ENCODE data around the gene BANF1.
"Not testable (repeated sequence)": the region's sequence is repeated elsewhere in the genome, so short reads cannot be mapped to it uniquely, and the experiment has no call there.

The BANF1 gene

GRCh38 chr11:66011239-66011784 is 9.0 kb downstream of the BANF1 start:
- DNase-seq (ENCODE audit: low spot score) = no peak

GRCh38 chr11:66011785-66012303 is 9.5 kb downstream of the BANF1 start, which contains the start of gene CST6:
Gene CST6, plus strand, starts transcription at chr11:66012008. Its CDS starts 37 bp downstream, at chr11:66012045.
- DNase-seq (ENCODE audit: low spot score) = no peak

- no peak for DNase-seq (ENCODE audit: low spot score)
Measured at GRCh38 chr11:66012371-66012945, 10.2 kb downstream of the BANF1 start.

DNA sequence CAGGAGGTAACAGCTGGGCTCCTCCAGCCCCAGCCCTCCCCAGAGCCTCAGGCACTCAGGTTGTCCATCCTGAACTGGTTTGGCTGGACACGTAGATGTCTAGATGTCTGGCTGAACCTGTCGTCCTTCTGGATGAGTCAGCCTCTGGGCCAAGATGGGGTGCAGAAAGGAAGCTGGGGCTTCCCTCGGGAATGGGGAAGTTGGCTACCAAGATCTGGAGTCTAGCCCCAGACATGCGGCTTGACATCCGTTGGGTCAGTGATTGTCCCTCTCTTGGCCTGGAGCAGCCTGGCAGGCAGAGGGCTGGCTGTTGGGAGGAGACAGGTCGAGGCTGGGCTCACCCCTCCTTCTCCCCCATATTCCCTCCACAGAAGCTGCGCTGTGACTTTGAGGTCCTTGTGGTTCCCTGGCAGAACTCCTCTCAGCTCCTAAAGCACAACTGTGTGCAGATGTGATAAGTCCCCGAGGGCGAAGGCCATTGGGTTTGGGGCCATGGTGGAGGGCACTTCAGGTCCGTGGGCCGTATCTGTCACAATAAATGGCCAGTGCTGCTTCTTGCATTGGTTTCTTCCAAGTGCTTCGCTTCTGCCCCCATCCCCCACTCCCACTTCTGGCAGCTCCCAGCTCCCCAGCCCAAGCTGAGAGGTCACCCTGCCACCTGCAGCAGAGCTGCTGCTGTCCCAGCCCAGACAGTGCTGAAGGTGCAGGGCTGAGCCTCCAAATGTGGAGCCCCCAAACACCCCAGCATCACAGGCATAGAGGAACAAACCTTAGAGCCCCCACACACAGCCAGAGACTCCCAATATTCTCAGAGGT is 10.9 kb downstream of the BANF1 start:
- no peak for DNase-seq (ENCODE audit: low spot score)

GRCh38 chr11:66013762-66014100 is 11.4 kb downstream of the BANF1 start:
- no peak for DNase-seq (ENCODE audit: low spot score)

DNA sequence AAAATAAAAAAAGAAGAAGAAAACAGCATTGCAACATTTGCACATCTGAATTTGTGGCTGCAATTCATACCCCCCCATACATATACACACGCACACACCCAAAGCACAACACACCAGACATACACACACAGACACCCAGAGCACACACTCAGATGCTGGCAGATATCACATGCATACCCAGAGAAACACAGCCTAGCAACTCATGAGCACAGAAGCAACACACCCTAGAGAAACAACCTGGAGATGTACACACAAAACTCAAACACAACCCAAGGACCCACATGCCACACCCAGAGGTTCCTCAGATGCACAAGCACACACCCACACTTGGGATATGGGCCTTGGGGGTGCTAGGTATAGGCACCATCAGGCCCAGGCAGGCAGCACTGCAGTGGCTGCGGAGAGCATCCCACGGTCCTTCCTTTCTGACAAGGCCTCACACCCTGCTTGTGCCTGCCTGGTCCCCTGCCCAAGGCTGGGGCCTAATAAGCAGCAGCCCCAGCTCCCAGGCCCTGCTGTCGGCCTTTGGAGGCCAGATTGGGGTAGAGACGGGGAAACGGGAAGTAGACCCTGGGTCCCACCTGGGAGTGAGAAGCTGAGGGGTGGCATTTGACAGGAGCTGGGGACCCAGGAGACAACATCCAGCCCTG is 12.6 kb downstream of the BANF1 start:
- no peak for DNase-seq (ENCODE audit: low spot score)

DNA sequence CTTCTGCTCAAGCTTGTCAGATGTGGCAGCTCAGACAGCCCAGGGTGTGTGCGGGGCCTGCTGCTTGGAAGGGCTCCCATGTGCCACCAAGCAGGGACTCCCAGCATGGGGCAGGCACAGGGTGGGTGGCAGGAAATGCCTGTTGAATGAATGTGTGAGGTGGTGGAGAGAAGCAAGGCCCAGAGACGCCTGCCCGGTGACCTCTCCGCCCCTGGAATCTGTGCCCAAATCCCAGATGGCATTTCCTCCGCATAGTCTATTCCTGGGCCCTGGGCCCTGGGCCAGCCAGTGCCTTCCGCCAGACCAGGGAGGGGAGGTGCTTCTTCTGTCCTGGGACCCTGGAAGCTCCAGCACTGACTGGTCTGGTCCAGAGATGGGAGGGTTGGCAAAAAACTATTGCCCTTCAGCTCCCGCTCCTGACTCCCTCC is 13.2 kb downstream of the BANF1 start:
- DNase-seq (ENCODE audit: low spot score) = peak; percentile 60

- DNase-seq (ENCODE audit: low spot score) = no peak
Measured at GRCh38 chr11:66015936-66016792, 13.9 kb downstream of the BANF1 start.

GRCh38 chr11:66016793-66017177 is 14.5 kb downstream of the BANF1 start:
- no peak for DNase-seq (ENCODE audit: low spot score)

- DNase-seq (ENCODE audit: low spot score) = no peak
Measured at GRCh38 chr11:66017321-66017720, 15.0 kb downstream of the BANF1 start.

DNA sequence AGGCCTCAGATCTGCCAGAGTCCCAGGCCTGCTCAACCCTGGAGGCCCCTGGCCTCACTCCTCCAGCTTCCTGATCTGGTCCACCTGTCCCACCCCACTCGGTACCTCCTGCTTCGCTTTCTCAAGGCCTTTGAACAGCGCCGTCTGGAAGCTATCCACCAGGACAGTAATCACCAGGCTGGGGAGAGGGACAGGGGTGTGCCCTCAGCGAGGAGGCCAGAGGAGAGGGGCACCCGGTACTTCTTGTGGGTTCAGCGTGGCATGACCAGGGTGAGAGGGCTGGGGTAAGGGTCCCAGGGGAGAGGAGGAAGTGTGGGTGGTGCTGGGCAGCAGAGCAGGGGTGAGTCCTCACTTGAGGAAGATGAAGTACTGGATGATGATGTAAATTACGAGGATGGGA is 17.9 kb downstream of the BANF1 start:
- no peak for DNase-seq (ENCODE audit: low spot score)

DNA sequence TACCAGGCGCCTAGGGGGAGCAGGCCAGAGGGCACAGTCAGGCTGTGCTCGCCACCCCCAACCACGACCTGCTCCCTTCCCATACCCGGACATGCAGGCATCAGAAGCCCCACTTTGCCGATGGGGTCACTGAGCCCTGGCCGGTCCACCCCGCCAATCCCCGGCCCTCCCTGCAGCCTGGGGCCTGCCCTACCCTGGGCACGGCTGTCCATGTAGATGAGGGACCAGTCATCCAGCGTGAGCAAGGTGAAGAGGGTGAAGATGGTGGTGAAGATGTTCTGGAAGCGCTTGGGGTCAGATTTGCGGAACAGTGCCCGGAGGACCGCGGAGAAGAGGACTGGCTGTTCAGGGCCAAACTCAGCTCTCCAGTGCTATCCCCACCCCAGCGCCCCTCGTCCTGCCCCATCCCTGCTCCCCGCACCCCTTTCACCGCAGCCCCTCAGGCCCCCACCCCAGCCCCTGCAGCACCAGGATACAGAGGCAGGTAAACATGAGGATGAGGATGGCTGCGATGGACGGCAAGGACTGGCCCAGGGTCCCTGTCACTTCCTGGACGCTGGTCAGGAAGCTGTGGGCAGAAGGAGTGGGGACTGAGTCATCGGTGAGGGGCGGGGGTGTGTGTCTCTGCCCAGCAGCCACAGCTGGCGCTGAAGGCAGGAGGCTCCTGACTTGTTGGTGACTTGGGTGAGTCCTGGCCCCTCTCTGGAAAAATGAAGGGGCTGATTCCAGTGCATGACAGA is 18.5 kb downstream of the BANF1 start:
- peak; percentile 89 for DNase-seq (ENCODE audit: low spot score)

DNA sequence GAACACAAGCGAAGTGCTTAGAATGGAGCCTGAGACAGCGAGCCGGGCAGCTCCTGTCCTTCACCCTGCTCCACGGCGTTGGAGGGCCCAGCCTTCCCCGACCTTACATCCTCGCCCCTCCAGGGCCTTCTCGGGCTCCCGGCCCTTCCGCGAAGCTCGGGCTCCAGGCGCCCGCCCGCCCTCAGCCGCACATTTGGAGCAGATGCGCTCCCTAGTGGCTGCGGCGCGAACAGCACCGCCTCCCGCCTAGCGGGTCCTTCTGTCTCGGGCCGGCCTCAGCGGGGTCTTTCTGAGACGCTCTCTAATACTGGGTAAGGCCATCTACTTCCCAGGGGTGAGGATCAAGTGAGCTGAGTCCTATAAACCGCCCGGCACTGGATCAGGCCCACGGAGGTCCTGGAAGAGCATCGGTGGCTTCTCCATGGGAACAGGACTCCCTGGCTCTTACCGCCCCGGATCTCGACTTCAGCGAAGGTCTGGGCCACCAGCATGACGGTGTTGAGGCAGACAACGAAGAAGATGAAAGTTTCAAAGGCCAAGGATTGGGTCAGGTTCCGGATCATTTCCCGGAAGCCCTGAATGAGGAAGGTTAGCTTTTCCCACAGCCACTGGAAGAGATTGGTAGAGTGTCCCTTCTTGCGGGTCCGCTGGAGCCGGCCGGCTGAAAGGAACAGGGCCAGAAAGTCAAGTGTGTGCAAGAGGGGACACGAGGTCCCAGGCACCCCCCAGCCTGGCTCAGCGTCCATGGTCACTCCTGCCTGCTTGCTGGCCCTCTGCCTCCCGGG is 20.3 kb downstream of the BANF1 start:
- peak; percentile 86 for DNase-seq (ENCODE audit: low spot score)

- not testable (repeated sequence) for DNase-seq (ENCODE audit: low spot score)
Measured at GRCh38 chr11:66023186-66023440, 20.8 kb downstream of the BANF1 start.

DNA sequence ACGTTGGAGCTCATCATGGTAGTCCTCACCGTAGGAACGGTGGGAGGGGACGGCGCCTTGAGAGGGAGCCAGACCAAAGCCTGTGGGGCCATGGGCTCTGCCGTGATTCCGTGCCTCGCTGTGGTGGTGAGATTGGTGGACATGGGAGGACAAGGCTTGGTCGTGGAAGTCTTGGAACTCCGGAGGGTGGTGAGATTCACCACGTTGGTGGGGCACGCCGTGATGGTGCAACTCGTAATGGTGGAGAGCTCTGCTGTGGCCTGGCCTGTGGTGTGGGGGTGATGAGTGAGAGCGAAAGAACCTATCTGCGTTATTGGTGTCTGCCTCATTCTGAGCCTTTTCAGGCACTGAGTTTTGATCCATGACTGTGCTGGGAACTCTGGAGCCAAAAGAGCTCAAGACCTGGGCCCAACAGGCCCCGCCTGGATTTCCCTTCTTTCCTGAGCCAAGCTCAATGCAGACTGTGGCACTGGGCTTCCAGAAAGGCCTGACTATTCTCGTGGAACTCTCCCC is 23.8 kb downstream of the BANF1 start, which contains the start of gene CATSPER1:
TSS of gene CATSPER1 (minus strand) at position 463 of the 513 bp plus-strand sequence. CDS start at position 363, 100 bp downstream.
- DNase-seq (ENCODE audit: low spot score) = no peak

DNA sequence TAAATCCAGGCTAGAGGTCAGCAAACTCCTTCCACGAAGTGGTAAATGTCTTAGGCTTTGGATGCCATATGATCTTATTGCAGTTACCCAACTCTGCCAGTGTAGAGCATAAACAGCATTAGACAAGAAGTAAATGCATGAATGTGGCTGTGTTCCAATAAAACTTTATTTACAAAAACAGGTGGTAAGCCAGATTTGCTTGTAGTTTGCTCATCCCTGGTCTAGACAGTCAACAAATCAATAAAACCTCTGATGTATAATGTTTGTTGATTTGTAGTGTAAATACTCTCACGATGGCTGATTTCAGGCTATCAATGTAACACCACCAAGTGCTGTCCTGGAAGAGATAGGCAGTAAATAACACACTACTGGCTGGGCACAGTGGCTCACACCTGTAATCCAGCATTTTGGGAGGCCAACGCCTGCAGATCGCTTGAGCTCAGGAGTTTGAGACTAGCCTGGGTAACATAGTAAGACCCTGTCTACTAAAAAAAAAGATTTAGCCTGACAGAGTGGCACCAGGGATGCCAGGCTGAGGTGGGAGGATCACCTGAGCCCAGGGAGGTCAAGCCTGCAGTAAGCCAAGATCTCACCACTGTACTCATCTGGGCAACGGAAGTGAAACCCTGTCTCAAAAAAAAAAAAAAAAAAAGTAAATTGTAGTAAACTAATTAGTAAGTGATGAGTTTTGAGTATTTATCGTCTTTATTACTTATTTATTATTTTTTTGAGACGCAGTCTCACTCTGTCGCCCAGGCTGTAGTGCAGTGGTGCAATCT is 30.8 kb downstream of the BANF1 start:
- DNase-seq (ENCODE audit: low spot score) = no peak

GRCh38 chr11:66035653-66036333 is 33.5 kb downstream of the BANF1 start:
- DNase-seq (ENCODE audit: low spot score) = no peak

DNA sequence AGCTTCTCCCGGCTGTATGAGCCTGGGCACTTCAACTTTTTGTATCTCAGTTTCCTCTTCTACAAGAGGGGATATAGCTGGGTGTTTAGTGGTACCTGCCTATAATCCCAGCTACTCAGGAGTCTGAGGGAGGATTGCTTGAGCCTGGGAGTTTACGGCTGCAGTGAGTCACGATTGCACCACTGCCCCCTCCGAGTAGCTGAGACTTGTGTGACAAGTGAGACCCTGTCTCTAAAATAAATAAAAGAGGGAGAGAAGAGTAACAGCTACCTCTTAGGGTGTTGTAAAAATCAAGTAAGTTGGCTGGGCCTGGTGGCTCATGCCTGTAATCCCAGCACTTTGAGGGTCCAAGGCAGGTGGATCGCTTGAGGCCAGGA is 34.0 kb downstream of the BANF1 start:
- no peak for DNase-seq (ENCODE audit: low spot score)

- DNase-seq (ENCODE audit: low spot score) = no peak
Measured at GRCh38 chr11:66037327-66037726, 35.0 kb downstream of the BANF1 start.

Measured in AG08395 (cell line).